HG02610 (cell line): Measurements from ENCODE around the gene PCBP2.

Source experiments
- ATAC-seq: cut with Tn5 transposase; IDR thresholded peaks from one replicate; pipeline ENCODE4 v1.9.1; 2021; ENCODE audit warnings: mild to moderate bottlenecking, moderate library complexity; ENCODE audit not compliant: unreplicated experiment

The PCBP2 gene

GRCh38 chr12:53506881-53507602 lies 55.1 kb downstream of the PCBP2 start, which contains the start of gene NPFF:
NPFF (minus strand) TSS chr12:53507484; CDS start chr12:53507474, 10 bp downstream.
- ATAC-seq, result no peak

DNA sequence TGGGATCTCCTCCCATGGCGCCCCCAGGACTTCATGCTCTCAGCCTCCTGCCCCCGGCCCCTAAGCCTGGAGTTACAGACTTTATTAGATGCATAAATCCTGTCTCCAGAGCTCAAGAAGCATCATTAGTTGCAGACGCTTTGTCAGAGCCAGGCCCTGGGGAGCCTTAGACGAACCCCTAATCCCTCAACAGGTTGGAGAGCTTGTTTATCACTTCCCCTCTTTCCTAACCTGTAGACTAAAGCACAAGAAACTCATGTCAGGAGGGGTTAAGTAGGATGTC lies 55.6 kb downstream of the PCBP2 start:
- no peak for ATAC-seq

DNA sequence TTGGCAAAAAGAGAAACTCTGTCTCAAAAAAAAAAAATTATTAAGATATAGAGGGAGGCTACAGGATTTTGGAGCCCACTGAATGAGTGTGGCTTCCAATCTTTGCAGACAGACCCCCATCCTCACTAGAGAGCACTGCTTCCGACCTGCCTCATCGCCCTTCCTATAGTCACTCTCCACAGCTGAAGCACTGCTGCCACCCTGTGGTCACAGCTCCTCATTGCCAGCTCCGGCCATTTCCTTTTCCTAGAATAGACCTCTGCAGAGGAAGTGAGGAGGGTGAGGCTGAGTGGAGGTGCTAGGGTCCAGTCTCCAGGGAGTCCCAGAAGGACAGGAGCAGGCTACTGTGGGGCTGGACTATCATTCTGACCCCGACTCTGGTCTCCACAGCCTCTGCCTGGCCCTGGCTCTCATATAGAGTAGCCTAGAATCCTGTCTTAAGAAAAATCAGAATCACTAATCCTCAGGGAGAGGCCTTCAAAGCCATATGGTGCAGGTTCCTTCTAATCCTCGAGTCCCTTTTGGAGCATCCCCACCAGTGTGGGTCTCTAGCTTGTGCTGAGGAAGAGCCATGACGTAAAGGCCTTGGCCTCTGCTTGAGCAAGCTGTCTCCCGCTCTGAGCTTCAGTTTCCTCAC lies 56.8 kb downstream of the PCBP2 start:
- ATAC-seq, result peak; percentile 80

DNA sequence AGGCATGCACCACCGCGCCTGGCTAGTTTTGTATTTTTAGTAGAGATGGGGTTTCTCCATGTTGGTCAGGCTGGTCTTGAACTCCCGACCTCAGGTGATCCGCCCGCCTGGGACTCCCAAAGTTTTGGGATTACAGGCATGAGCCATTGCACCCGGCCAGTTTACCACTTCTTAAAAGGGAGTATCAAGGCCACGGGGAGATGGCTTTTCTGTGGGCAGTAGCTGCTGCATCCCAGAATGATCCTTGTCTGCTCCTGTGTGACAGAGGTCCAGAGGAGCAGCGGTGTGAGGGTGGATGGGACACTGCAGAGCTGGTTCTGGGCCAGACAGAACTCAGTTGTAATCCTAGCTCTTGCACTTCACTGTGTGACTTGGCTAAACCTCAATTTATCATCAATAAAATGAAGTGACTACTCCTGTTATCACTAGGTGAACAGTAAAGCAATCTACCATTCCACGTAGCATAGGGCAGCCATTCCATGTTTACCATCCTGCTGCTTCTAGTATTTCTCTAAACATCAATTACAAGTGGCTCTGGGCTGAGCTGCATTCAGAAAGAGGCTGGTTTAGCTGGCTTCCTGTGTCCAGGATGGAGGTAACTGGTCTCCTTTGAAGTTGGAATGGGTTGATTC lies 58.4 kb downstream of the PCBP2 start:
- no peak for ATAC-seq

DNA sequence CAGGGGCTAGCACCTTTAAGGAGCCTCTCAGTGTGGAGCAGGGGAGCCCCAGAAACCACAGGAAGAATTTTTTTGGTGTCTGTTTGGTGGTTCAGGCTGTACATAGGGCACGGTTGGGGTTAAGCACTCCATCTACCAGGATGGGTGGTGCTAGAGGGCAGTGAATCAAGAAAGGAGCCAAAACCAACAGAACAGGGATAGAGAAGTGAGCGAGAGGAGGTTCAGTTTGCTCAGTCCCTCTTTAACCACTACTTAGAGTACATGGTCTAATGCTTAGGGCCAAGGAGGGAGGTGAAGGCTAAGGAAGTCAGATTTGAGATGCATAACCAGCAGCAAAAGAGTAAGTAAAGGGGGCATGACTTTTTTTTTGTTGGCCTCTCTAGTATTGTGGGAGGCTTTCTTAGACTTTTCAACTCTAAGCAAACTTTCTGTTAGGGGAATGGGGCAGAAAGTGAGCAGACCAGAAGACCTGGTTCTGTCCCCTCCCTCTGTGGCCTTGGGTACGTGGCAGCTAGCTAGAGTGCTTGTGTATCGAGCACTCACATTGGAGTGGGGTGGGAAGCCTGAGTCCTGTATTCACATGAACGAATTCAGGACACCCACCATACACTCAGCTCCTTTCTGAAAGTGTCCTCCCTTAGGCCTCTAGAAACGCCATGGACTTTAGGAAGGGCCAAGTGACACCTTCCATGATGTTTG lies 62.0 kb downstream of the PCBP2 start:
- ATAC-seq, result no peak

- ATAC-seq, result no peak
These were observed 62.9 kb downstream of the PCBP2 start for GRCh38 chr12:53514628-53515290.

DNA sequence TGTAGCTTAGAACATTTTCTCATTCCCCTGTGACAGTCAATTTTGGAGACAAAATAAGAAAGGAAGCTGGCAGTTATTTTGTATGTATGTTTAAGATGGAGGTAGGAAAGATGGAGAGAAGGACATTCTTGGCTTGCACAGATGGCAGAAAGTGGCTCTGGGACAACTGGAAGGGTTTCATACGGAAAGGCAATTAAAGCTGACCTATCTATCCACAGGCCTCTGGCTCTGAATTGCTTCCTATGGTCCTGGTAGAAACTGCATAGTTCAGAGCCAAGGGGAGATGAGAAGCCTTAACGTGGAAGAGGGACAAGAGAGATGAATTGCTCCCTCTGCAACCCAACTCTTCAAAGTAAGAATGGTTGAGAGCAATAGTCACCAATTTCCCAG lies 63.4 kb downstream of the PCBP2 start:
- no peak for ATAC-seq

DNA sequence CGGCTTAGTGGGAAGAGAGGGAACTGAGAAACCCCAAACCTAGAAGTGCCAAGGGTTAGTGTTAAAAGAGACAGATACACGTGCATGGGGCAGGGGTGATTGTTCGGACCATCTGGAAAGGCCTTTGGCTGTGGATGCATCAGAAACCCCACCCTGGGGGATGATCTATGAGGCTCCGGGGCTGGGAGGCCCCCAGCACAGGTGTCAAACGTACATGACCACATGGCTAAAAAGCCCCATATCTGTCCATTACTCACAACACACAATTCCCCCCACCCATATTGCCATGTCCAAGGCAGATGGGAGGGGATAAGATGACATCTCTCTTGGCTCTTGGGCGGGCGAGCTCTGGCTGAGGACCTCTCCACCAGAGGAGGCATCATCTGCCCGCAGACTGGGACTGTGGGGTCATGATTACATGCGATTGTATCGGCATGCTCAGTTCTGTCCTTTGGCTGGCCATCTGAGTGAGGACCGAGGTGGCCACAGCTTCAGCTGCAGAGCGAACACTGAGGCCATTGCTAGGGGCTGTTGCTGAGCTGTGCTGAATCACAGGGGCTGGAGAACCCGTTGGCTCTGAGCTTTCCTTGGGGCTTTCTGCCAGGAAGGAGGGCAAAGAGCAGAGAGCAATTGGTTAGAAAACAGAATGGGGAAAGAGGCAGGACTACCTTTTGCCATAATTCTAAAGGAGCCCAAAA lies 65.0 kb downstream of the PCBP2 start:
- no peak for ATAC-seq

DNA sequence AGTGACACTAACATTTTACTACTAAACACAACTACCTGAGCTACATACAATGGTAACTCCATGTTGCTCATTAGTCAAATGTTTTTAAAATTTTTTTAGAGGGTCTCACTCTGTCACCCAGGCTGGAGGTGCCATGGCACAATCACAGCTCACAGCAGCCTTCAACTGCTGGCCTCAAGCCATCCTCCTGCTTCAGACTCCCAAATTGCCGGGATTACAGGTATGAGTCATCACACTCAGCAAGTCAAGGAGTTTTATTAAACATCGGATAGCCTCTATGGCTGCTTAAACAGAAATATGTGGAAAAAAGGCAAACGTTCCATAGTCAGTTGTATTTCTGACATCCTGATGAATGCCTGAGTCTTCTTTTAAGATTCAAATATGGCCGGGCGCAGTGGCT lies 66.5 kb downstream of the PCBP2 start:
- no peak for ATAC-seq

- no peak for ATAC-seq
These were observed 71.2 kb downstream of the PCBP2 start for GRCh38 chr12:53523131-53523530.

DNA sequence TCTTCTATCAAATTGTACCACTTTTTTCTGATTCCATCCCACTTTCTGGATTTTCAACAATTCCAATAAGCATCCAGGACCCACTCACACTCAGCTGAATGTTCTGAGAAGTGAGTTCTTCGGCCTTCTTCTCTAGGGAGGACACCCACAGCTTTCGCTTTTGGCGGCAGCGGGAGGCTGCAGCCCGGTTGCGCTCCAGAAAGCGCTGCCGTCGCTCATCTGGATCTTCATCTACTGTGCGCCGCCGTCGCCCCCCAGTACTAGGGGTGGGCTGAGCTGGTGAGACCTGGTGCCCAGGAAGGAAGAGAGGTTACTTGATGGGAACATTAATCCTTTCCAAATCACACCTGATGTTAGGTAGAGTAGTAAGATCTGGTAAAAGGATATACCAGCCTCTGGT lies 72.6 kb downstream of the PCBP2 start:
- no peak for ATAC-seq

- ATAC-seq, result no peak
These were observed 78.2 kb downstream of the PCBP2 start for GRCh38 chr12:53530061-53530460.
